SK-N-MC (cell line): Measurements from ENCODE around the gene FARSA.

Source experiments
- EZH2 ChIP-seq: fragments of 200-600 bp; sonication (generic); IDR thresholded peaks from one replicate; pipeline ENCODE4 v1.6.1; 2017; ENCODE audit warnings: antibody characterized with exemption
- POLR2AphosphoS5 ChIP-seq: IDR thresholded peaks from 2 replicates; pipeline ENCODE4 v1.6.1; 2012; ENCODE audit warnings: mild to moderate bottlenecking, low read depth, low read length, borderline replicate concordance

- TF ChIP-seq POLR2AphosphoS5 (no peak), EZH2 (no peak)
Observed at GRCh38 chr19:12965017-12965811, 31.7 kb upstream of the FARSA start.
